GM19452 (cell line): ENCODE results near the gene LENG9.

ENCODE experiments used
- ATAC-seq: cut with Tn5 transposase; IDR thresholded peaks from one replicate; pipeline ENCODE4 v1.9.1; 2021; ENCODE audit not compliant: unreplicated experiment

Gene LENG9

GRCh38 chr19:54439174-54439851 is 24.3 kb downstream of the LENG9 start:
- no peak for ATAC-seq

GRCh38 chr19:54436628-54437252 is 26.8 kb downstream of the LENG9 start:
- no peak for ATAC-seq

- no peak for ATAC-seq
Measured at GRCh38 chr19:54436031-54436523, 27.5 kb downstream of the LENG9 start.

- no peak for ATAC-seq
Measured at GRCh38 chr19:54435551-54436016, 28.0 kb downstream of the LENG9 start.

GRCh38 chr19:54434873-54435214 is 28.7 kb downstream of the LENG9 start:
- ATAC-seq, result no peak

GRCh38 chr19:54434112-54434872 is 29.3 kb downstream of the LENG9 start:
- no peak for ATAC-seq

- no peak for ATAC-seq
Measured at GRCh38 chr19:54433697-54434096, 29.9 kb downstream of the LENG9 start.

GRCh38 chr19:54432144-54432738 is 31.3 kb downstream of the LENG9 start:
- ATAC-seq, result no peak

GRCh38 chr19:54431255-54431838 is 32.2 kb downstream of the LENG9 start:
- ATAC-seq, result no peak

GRCh38 chr19:54430306-54431254 is 33.0 kb downstream of the LENG9 start:
- no peak for ATAC-seq

GRCh38 chr19:54429545-54430227 is 33.9 kb downstream of the LENG9 start:
- ATAC-seq, result no peak

GRCh38 chr19:54429176-54429495 is 34.4 kb downstream of the LENG9 start:
- ATAC-seq, result no peak

GRCh38 chr19:54428323-54429175 is 35.0 kb downstream of the LENG9 start:
- no peak for ATAC-seq

GRCh38 chr19:54427586-54427985 is 36.0 kb downstream of the LENG9 start:
- ATAC-seq, result no peak

GRCh38 chr19:54426291-54426931 is 37.2 kb downstream of the LENG9 start:
- ATAC-seq, result no peak

GRCh38 chr19:54425382-54425723 is 38.2 kb downstream of the LENG9 start:
- ATAC-seq, result no peak

- ATAC-seq, result no peak
Measured at GRCh38 chr19:54424660-54425381, 38.8 kb downstream of the LENG9 start.

GRCh38 chr19:54424201-54424600 is 39.4 kb downstream of the LENG9 start:
- no peak for ATAC-seq
